Rectal smooth muscle tissue (tissue), 1 donor: ENCODE measurements around the gene FSHR.

Source experiments
- H3K27ac ChIP-seq: one replicate; pipeline ENCODE4 v1.7.0; 2013; ENCODE audit warnings: low read depth, low read length, inconsistent platforms
- H3K27me3 ChIP-seq: one replicate; pipeline ENCODE4 v1.7.0; 2013; ENCODE audit warnings: low read length; ENCODE audit not compliant: control insufficient read depth, insufficient read depth
- H3K36me3 ChIP-seq: one replicate; pipeline ENCODE4 v1.7.0; 2013; ENCODE audit warnings: low read length; ENCODE audit not compliant: control insufficient read depth, insufficient read depth
- H3K4me1 ChIP-seq: one replicate; pipeline ENCODE4 v1.7.0; 2013; ENCODE audit warnings: low read length; ENCODE audit not compliant: control insufficient read depth, insufficient read depth
- H3K4me3 ChIP-seq: one replicate; pipeline ENCODE4 v1.7.0; 2013; ENCODE audit warnings: low read length
- H3K9ac ChIP-seq: one replicate; pipeline ENCODE4 v1.7.0; 2013; ENCODE audit warnings: low read length

The FSHR gene, protein sequence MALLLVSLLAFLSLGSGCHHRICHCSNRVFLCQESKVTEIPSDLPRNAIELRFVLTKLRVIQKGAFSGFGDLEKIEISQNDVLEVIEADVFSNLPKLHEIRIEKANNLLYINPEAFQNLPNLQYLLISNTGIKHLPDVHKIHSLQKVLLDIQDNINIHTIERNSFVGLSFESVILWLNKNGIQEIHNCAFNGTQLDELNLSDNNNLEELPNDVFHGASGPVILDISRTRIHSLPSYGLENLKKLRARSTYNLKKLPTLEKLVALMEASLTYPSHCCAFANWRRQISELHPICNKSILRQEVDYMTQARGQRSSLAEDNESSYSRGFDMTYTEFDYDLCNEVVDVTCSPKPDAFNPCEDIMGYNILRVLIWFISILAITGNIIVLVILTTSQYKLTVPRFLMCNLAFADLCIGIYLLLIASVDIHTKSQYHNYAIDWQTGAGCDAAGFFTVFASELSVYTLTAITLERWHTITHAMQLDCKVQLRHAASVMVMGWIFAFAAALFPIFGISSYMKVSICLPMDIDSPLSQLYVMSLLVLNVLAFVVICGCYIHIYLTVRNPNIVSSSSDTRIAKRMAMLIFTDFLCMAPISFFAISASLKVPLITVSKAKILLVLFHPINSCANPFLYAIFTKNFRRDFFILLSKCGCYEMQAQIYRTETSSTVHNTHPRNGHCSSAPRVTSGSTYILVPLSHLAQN

GRCh38 chr2:49154140-49154539 lies at the start of gene FSHR:
FSHR (minus strand) TSS chr2:49154515; CDS start chr2:49154417, 98 bp downstream.
- Histone ChIP-seq H3K27me3 (no peaks in the 10 kb centered on the region), H3K4me1 (no peaks in the 10 kb centered on the region), H3K4me3 (no peak within 1 kb of the TSS), H3K36me3 (no peaks in the 10 kb centered on the region), H3K27ac (no peak within 1 kb of the TSS), H3K9ac (no peak within 1 kb of the TSS)

DNA sequence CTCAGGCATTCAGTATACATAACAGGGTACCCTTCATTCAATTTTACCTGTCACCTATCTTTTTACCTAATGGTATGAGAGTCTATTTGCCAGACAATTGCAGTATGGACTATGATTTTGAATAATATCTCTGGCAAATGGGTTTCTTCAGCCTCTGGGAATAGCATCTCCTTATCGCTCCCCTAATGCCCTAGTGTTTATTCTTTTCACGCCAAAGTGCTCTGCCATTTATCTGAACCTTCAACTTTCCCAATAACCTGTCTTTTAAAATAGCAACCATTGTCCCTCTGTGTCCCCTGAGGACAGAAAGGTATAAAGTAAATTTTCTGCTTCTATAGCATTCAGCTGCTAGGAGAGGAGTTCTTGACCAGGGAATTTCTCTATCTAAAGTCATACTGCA lies 45.0 kb upstream of the FSHR start:
- Histone ChIP-seq H3K9ac (no peak overlapping the region), H3K27me3 (no peaks in the 10 kb centered on the region), H3K4me3 (no peak overlapping the region), H3K36me3 (no peaks in the 10 kb centered on the region), H3K27ac (no peak overlapping the region), H3K4me1 (no peaks in the 10 kb centered on the region)

DNA sequence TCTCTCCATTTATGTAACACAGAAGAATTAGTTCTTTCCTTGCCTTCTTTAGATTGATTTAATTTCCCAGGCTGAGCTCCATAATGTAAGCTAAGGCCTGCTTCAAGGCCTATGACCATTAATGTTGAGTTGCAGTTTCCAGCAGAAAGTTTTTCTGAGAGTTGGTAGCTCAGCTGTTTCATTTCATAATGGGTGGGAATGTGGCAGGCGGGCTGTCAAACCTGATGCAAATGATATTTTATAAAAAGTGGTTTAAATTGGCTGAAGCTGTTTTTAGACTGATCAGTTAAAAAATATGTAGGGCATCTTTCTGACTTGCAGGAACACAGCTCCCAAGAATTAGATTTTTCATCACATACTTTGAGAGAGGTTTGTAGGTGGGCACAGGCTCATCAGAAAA lies 40.4 kb upstream of the FSHR start:
- Histone ChIP-seq H3K9ac (no peak overlapping the region), H3K4me1 (no peaks in the 10 kb centered on the region), H3K4me3 (no peak overlapping the region), H3K27me3 (no peaks in the 10 kb centered on the region), H3K36me3 (no peaks in the 10 kb centered on the region), H3K27ac (no peak overlapping the region)

DNA sequence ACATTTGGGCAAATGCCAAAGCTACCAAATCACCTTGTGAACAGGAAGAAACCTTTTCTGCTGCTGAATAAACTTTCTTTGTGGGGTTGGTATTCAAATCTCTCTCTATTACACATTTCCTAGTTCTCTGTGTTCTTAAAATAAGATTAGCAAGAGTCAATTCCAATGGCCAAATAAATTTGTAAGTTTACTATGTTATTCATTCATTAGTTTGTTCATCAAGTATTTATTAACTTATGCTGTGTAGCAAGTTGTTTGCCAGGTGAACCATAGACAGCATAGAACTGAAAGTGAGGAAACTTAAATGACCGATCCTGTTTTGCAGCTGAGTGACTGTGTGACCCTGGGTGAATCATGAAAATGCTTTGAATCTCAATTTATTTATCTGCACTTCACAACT lies 37.7 kb upstream of the FSHR start:
- Histone ChIP-seq H3K36me3 (no peaks in the 10 kb centered on the region), H3K27ac (no peak overlapping the region), H3K4me1 (no peaks in the 10 kb centered on the region), H3K27me3 (no peaks in the 10 kb centered on the region), H3K4me3 (no peak overlapping the region), H3K9ac (no peak overlapping the region)

DNA sequence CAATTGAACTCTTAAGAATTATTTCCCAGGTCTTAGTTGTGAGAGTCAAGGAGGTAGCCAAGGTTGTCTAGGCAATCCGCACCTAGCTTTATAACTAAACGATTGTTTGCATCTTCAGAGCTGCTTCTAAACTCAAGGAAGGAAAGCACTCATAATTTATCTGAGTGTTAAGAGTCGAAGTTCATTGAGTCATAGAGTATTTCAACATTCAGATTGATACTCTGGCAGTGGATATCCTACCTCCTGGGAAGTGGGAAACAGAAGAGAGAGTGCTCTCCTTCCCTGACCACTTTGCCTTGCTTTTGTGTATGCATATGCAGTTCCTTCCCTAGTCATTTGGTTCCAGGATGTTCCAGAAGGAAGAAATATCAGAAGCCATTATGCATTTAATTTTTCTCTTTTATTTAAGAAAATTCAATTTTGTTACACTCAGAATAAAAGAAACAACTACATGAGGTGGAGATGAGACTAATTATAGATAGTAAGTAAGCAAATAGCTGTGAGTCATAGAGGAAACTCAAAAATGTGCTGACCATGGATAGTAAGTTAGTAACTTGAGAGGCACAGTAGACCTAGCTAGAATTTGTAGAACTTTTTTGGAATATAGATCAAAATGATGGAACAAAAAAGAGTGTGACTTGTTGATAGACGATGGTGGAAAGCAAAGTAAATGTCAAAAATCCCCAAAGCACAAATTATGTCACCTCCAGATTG lies 35.4 kb upstream of the FSHR start:
- Histone ChIP-seq H3K4me3 (no peak overlapping the region), H3K4me1 (no peaks in the 10 kb centered on the region), H3K27me3 (no peaks in the 10 kb centered on the region), H3K27ac (no peak overlapping the region), H3K9ac (no peak overlapping the region), H3K36me3 (no peaks in the 10 kb centered on the region)

DNA sequence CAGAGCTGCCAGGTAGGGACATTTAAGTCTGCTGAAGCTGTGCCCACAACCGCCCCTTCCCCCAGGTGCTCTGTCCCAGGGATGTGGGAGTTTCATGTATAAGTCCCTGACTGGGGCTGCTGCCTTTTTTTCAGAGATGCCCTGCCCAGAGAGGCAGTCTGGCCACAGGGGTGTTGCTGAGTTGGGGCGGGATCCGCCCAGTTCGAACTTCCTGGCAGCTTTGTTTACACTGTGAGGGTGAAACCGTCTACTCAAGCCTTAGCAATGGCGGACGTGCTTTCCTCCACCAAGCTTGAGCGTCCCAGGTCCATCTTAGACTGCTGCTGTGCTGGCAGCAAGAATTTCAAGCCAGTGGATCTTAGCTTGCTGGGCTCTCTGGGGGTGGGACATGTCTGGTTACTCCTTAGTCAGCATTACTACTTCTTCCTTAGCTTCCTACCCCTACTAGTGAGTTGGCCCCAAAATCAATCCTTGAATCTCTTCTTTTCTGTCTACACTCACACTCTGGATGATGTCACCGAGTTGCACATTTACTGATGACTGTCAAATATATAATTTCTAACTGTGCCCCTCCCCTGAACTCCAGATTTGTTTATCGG lies 31.8 kb upstream of the FSHR start:
- Histone ChIP-seq H3K4me3 (no peak overlapping the region), H3K4me1 (no peaks in the 10 kb centered on the region), H3K27ac (no peak overlapping the region), H3K9ac (no peak overlapping the region), H3K36me3 (no peaks in the 10 kb centered on the region), H3K27me3 (no peaks in the 10 kb centered on the region)

GRCh38 chr2:49178656-49179055 lies 24.3 kb upstream of the FSHR start:
- Histone ChIP-seq H3K9ac (no peak overlapping the region), H3K36me3 (no peaks in the 10 kb centered on the region), H3K4me1 (no peaks in the 10 kb centered on the region), H3K27ac (no peak overlapping the region), H3K4me3 (no peak overlapping the region), H3K27me3 (no peaks in the 10 kb centered on the region)

GRCh38 chr2:49177194-49177593 lies 22.9 kb upstream of the FSHR start:
- no peak overlapping the region for H3K4me3 ChIP-seq
- H3K36me3 ChIP-seq, result no peaks in the 10 kb centered on the region
- no peak overlapping the region for H3K27ac ChIP-seq
- no peaks in the 10 kb centered on the region for H3K4me1 ChIP-seq
- H3K9ac ChIP-seq, result no peak overlapping the region
- H3K27me3 ChIP-seq, result no peaks in the 10 kb centered on the region

DNA sequence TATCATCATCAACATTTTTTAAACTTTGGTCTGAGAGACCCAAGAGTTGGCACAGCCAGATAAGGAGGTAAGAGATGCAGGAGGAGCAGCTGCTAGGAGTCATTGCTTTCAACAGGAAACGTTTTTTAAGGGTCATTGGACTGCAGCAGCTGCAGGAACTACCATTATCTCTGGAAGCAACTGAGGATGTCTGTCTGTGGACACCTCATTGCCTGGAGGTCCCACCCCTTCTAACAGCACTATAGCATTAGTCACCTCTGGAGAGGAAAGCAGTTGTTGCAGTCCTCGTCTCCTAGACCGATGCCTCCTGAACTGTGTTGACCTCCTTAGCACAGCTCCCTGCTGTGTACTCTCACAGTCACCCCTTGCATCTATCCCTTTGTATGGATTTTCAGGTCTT lies 21.5 kb upstream of the FSHR start:
- no peaks in the 10 kb centered on the region for H3K27me3 ChIP-seq
- no peaks in the 10 kb centered on the region for H3K36me3 ChIP-seq
- H3K4me3 ChIP-seq, result no peak overlapping the region
- no peak overlapping the region for H3K27ac ChIP-seq
- no peak overlapping the region for H3K9ac ChIP-seq
- H3K4me1 ChIP-seq, result no peaks in the 10 kb centered on the region

GRCh38 chr2:49174750-49175149 lies 20.4 kb upstream of the FSHR start:
- no peak overlapping the region for H3K9ac ChIP-seq
- H3K36me3 ChIP-seq, result no peaks in the 10 kb centered on the region
- H3K4me3 ChIP-seq, result no peak overlapping the region
- H3K27me3 ChIP-seq, result no peaks in the 10 kb centered on the region
- H3K4me1 ChIP-seq, result no peaks in the 10 kb centered on the region
- no peak overlapping the region for H3K27ac ChIP-seq

DNA sequence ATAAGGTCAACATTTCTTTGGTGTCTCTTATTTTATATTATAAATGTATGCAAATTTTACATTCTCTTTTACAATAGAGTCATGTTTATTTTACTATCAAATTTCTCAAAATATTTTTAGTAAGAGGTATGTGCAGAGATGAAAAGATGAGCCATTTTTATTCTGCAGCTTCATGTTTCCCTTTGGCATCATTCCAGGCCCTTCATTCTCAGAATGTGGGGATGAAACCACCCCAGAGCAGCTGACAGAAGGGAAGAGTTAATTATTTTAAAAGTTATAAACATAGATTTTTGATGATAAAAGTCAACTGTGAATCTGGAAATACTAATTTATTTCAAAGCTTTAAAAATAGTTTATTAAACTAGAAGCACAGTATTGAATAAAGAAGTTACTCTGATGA lies 12.8 kb upstream of the FSHR start:
- no peaks in the 10 kb centered on the region for H3K4me1 ChIP-seq
- no peak overlapping the region for H3K9ac ChIP-seq
- H3K4me3 ChIP-seq, result no peak overlapping the region
- H3K27ac ChIP-seq, result no peak overlapping the region
- H3K27me3 ChIP-seq, result no peaks in the 10 kb centered on the region
- H3K36me3 ChIP-seq, result no peaks in the 10 kb centered on the region

DNA sequence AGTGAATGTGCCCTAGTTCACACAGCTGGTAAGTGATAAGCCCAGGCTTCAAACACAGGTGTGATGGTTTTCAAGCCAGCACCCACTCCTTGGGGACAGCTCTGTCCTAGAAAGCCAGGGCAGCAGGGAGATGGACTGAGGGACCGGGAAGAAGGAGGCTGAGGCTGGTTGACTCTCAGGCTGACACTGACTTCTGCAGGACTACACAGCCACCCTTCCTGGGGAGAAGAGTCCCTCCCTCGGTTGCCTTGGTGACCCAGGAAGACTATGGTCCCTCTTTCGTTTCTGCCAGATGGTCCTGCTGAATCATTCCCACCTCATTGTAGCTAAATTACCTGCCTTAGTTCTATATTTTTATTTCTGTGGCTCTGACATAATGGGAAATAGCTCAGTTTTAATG lies 11.3 kb upstream of the FSHR start:
- no peak overlapping the region for H3K4me3 ChIP-seq
- no peaks in the 10 kb centered on the region for H3K36me3 ChIP-seq
- no peaks in the 10 kb centered on the region for H3K4me1 ChIP-seq
- no peak overlapping the region for H3K27ac ChIP-seq
- no peaks in the 10 kb centered on the region for H3K27me3 ChIP-seq
- no peak overlapping the region for H3K9ac ChIP-seq
